Sciatic nerve (tissue), 2 donors: ENCODE data around the gene PKNOX2. TPM values are rescaled to one million over a fixed set of nuclear protein-coding genes. Genes with fewer than 3 reads are reported as not detected.

Source experiments
- ATAC-seq: fragments of 200-7000 bp; cut with Tn5 transposase; one replicate; pipeline ENCODE4 v1.9.1; 2020; ENCODE audit warnings: mild to moderate bottlenecking, moderate library complexity
- DNase-seq: peaks from one replicate; pipeline ENCODE4 v3.0.0-alpha.2; 2020; ENCODE audit warnings: low spot score
- intact Hi-C: fragments of 100-400 bp; cut with DNase I; formaldehyde crosslinking; loops from one replicate; pipeline ENCODE4 v1.14.2; 2022
- total RNA-seq: library from RNA; stranded (reverse); fragmentation: NEBNext Ultra II Directional; extraction: Animal tissue kit (Norgen Biotek cat#: 25700); gene quantifications from one replicate; pipeline ENCODE4 v1.2.1, GENCODE V29; 2021
- donor health status: DM: no; HTN: no; CAD: no.
- donor health status: DM: no; HTN: no; CAD: no.

The PKNOX2 gene
- total RNA-seq, 1 donor from 2014 or later: 17.3 TPM

DNA sequence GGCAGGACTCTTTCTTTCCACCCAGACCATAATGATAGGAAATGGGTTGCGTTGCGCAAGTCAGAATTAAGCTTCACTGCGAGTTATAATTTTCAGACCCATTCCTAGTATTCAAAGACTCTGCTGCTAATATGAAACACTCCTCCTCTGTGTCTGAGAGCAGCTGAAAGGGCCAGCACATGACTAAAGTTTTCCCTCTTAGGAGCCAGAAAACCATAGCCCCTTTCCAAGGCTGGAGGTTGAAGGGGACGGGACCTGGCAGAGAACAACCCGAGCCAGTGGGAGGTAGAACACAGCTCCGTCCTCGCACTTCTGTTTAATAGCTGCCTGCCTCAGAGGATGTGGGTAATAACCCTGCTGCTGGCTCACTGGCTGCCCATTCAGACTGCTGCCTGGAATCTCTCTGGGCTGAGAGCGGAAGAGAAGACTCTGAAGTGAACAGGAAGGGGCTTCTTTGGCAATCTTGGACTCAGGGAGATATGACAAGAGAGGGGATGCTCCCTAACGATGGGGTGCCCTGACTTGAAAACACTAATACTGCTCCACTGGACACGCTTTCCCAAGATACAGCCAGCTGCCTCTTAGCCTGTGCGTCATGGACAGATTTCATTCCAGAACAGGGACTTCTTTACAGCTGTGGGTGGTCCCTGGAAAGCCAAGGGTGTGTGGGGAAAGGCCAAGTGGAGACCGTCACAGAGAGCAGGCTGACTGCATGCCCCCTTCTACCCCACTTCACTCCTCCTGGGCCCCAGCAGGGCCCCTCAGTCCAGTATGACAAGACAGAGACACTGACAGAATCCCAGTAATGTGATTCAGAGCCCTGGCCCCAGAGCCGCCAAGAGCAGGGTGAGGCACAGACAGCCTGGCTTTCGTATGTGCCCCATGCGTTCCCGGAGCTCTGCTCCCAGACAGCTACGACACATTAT is 174.6 kb downstream of the PKNOX2 start:
- peak; percentile 89 for ATAC-seq
- DNase-seq: peak; percentile 59
- intact Hi-C loops: no loop called here

GRCh38 chr11:125341676-125342075 is 177.1 kb downstream of the PKNOX2 start:
- intact Hi-C loops: loop anchor here (10.0 kb wide), 1 partner anchor 77 kb away; no protein-coding TSS in a partner anchor
- ATAC-seq: no peak

GRCh38 chr11:125342281-125342930 is 177.9 kb downstream of the PKNOX2 start:
- intact Hi-C loops: loop anchor here (10.0 kb wide), 1 partner anchor 78 kb away; no protein-coding TSS in a partner anchor
- ATAC-seq (no peak), DNase-seq (peak; percentile 47)

More at GRCh38 chr11:125341676-125342075, 177.1 kb downstream of the PKNOX2 start:
- peak; percentile 47 for DNase-seq

- intact Hi-C loops: loop anchor here (10.0 kb wide), 1 partner anchor 78 kb away; no protein-coding TSS in a partner anchor
- ATAC-seq: no peak
- DNase-seq: no peak
Measured at GRCh38 chr11:125343086-125343717, 178.7 kb downstream of the PKNOX2 start.

- intact Hi-C loops: loop anchor here (10.0 kb wide), 1 partner anchor 79 kb away; no protein-coding TSS in a partner anchor
- DNase-seq (no peak), ATAC-seq (no peak)
Measured at GRCh38 chr11:125343718-125344131, 179.2 kb downstream of the PKNOX2 start.

GRCh38 chr11:125344846-125345420 is 180.4 kb downstream of the PKNOX2 start:
- no peak for ATAC-seq
- intact Hi-C loops: loop anchor here (5.0 to 10.0 kb wide), 2 partner anchors 80 to 178 kb away; no protein-coding TSS in a partner anchor
- no peak for DNase-seq

DNA sequence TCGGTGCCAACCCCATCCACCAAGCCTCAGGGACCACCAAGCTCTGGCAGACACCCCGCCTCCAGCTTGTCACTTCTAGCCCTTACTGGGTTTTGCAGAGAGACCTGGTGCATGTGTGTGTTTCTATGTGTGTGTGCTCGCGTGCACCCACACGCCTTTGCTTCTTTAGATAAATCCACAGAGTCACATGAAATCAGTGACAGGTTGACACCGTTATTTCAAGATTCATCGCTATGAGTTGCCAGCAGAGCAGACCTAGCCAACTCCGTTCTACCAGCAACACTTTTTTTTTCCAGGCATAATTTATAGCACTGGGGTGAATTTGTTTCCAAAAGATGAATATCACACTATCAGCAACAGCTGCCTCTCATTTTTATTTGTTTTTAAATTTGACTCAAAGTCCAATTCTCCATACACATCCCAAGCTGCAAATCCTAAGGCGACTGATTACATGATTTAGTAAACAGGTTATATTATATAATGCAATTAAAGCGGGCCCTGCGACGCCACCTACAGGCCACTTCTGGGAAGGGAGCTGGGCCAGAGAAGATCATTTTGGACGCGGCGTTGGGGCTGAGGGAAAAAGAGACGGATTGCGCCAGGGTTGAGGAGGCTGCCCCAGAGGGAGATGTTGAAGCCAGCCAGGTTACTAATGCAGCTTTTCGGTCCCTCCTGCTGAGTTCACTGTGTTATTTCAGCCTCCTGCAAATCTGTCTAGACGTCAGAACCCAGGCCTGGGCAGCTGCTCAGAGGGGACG is 181.0 kb downstream of the PKNOX2 start:
- intact Hi-C loops: loop anchor here (5.0 to 10.0 kb wide), 2 partner anchors 81 to 178 kb away; no protein-coding TSS in a partner anchor
- DNase-seq (peak; percentile 92), ATAC-seq (peak; percentile 91)

DNA sequence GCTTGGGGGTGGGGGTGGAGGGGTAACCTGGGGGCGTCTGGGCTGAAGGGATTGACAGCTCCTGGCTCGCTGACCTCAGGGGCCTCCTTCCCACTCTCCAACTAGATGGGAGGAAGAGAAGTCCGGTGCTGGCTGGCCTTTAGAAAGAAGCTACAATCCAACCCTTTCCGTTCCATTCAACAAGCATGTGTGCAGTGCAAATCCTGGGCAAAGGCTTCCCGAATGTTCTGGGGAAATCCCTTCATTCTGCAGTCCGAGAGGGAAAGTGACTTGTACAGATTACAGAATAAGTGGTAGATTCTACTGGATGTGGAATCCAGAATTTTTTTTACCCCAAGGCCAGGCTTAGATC is 181.6 kb downstream of the PKNOX2 start:
- DNase-seq (no peak), ATAC-seq (no peak)
- intact Hi-C loops: loop anchor here (5.0 to 10.0 kb wide), 2 partner anchors 81 to 179 kb away; no protein-coding TSS in a partner anchor

- no peak for DNase-seq
- intact Hi-C loops: loop anchor here (5.0 to 10.0 kb wide), 2 partner anchors 82 to 179 kb away; no protein-coding TSS in a partner anchor
- no peak for ATAC-seq
Measured at GRCh38 chr11:125346565-125347260, 182.2 kb downstream of the PKNOX2 start.

- DNase-seq: no peak
- intact Hi-C loops: loop anchor here (5.0 to 10.0 kb wide), 2 partner anchors 82 to 180 kb away; no protein-coding TSS in a partner anchor
- no peak for ATAC-seq
Measured at GRCh38 chr11:125347261-125347585, 182.7 kb downstream of the PKNOX2 start.

GRCh38 chr11:125348141-125348651 is 183.6 kb downstream of the PKNOX2 start:
- ATAC-seq (peak; percentile 47), DNase-seq (no peak)
- intact Hi-C loops: loop anchor here (5.0 to 10.0 kb wide), 2 partner anchors 83 to 181 kb away; no protein-coding TSS in a partner anchor

DNA sequence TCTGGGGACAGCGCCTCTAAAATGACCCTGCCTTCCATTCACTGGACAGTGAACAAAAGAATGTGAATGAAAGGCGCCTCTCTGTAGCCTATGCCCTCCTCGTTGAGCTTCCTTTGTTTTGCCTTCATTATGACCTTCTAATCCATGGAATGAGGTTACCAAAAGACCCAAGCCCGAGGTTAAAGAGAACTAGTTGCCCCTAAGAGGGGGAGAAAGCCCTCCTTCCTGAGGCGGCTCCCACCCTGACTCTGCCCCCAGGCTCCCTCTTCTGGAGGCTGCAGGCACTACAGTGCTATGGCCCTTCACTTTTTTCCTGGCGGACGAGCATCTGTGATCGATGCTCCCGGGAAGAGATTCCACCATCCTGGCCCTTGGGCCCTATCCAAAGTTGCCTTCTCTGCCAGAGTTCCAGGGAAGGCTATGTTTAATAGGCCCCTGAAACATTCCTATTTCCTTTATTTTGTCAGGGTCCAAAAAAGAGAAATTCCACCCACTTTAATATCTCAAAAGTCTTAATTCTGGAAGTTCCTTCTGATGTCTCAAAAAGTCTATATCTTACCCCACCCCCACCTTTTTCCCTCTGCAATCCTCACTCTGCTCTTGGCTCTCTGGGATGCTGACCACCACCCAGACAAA is 184.2 kb downstream of the PKNOX2 start:
- intact Hi-C loops: loop anchor here (5.0 to 10.0 kb wide), 2 partner anchors 84 to 181 kb away; no protein-coding TSS in a partner anchor
- ATAC-seq: peak; percentile 43
- DNase-seq: peak; percentile 85

GRCh38 chr11:125350206-125351032 is 185.9 kb downstream of the PKNOX2 start:
- intact Hi-C loops: no loop called here
- DNase-seq: no peak
- ATAC-seq: no peak

DNA sequence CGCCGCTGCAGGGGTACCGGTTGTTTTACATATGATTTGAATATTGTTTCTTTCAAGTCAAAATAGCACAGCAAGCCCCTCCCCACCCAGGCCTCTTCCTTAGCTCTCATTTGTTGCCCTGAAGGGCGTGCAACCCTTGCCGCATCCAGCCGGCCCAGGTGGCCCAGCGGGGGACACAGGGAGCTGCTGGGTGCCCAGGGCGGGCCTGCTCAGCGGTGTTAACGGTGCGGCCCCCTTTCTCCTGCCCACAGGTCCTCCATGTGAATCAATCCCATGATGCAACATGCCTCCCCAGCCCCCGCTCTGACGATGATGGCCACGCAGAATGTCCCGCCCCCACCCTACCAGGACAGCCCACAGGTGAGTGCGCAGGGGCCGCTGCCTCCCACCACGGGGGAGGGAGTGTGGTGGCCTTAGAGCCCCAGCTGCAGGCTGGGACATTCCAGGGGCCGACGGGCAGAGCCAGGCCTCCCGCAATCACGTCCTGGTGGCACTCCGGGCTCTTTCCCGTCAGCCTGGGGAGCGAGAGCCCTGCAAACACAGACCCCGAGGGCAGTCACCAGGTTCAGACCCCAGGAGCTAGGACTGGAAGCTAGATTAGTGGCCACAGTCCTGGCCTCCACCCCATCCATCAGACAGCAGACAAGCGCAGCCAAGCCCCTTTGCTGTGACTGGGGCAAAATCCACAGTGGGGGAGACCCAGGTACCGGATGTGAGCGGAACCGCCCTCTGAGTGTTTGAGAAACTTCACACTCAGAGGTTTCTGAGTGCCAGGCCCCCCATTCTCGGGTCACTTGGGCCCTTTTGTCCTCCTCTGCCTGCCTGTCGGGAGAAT is 186.7 kb downstream of the PKNOX2 start:
- no peak for ATAC-seq
- no peak for DNase-seq
- intact Hi-C loops: no loop called here

GRCh38 chr11:125351868-125352250 is 187.3 kb downstream of the PKNOX2 start:
- ATAC-seq (no peak), DNase-seq (no peak)
- intact Hi-C loops: no loop called here
